ENCODE data around the gene CDH4.
"Not testable (repeated sequence)": the region's sequence is repeated elsewhere in the genome, so short reads cannot be mapped to it uniquely, and the experiment has no call there.

The CDH4 gene

DNA sequence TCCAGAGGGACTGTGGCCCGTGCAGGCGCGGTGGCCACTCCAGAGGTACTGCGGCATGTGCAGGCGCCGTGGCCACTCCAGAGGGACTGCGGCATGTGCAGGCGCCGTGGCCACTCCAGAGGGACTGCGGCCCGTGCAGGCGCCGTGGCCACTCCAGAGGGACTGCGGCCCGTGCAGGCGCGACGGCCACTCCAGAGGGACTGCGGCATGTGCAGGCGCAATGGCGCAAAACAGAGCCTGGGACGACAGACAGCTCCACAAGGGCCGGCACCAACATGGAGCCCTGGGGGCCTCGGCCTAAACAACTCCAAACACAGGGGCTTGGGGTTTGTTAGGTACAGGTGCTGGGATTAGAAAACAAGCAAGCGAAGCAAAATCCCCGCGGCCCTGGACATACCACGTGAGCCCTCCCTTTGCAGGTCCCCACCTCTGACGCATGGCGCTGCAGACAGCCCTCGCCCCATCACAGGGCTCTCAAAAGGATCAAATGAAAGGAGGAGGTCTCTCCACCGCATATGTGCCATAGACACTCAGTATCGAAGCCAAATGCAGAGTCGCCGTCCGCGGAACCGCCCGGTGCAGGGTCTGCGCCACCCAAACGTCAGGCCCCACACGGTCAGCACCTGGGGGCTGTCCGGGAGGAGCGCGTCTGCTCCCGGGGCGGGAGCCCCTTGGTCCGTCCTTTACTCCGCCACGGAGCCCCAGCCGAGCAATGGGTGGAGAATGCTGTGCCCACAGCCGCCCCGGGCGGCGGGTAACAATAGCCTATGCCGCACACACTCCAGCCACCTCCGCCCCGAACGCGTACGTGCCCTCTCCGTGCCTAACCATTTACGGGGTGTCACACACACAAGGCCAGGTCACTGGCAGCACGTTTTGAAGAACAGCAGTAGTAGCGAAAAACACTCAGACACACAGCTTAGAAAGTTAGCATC lies 727.9 kb downstream of the CDH4 start:
- no peak for DNase-seq (ENCODE audit: low spot score)

DNA sequence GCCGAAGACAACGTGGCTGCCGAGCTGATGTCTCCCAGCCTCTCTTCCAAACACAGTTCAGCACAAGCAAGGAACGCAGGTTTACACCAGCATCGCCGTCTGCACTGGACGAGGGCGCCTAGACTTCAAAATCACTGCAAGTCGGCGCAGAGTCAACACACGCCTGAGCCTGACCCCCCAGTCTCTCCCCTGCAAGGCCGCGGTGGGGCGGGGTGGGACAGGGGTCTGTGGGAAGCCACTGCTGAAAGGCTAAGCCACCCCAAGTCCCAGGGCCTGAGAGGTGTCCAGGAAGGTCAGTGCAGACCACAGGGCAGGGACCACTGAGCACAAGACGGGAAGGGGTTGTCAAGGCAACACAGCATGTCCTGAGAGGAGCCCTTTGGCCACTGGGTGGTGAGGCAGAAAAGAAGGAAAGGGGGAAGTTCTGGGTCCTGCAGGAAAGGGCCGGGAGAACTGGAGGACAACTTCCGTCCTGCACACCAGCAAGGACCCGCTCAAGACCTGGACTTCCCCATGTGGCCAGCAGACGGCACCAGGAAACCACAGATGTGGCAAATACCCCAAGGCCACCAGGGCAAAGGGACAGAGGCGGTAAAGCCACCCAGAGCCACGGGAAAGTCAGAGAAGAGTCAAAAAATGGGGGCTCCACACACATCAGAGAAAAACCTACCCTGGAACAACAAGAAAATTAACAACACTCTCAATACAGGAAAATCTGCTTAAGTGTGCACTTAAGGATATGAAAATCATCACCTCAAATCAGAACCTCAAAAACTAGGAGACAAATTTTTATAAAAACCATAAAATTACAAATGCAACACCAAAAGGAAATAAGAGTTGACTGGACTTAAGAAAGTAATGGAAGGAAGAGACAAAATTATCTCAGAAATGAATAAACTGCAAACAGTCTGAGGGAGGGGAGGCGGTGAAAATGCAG lies 728.9 kb downstream of the CDH4 start:
- DNase-seq (ENCODE audit: low spot score) = peak; percentile 28

DNA sequence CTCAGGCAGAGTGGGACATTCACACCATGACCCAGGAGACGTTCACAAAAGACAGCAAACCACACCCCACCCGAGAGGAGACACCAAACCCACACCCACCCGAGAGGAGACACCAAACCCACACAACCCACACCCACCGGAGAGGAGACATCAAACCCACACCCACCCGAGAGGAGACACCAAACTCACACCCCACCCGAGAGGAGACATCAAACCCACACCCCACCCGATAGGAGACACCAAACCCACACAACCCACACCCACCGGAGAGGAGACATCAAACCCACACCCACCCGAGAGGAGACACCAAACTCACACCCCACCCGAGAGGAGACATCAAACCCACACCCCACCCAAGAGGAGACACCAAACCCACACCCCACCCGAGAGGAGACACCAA lies 729.6 kb downstream of the CDH4 start:
- not testable (repeated sequence) for DNase-seq (ENCODE audit: low spot score)

DNA sequence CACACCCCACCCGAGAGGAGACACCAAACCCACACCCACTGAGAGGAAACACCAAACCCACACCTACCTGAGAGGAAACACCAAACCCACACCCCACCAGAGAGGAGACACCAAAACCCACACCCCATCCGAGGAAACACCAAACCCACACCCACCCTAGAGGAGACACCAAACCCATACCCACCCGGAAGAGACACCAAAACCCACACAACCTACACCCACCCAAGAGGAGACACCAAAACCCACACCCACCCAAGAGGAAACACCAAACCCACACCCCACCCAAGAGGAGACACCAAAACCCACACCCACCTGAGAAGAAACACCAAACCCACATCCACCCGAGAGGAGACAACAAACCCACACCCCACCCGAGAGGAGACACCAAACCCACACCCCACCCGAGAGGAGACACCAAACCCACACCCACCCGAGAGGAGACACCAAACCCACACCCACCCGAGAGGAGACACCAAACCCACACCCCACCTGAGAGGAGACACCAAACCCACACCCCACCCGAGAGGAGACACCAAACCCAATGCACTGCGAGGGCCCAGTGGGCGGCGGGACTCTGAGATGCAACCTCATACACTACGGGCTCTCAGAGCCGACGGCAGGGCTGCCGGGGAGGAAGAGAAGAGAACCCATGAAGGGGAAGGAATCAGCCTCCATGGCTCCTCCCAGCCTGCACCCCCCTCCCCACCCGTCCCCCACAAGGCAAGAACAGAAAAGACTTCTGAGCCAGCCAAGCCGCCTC lies 730.3 kb downstream of the CDH4 start:
- no peak for DNase-seq (ENCODE audit: low spot score)

DNA sequence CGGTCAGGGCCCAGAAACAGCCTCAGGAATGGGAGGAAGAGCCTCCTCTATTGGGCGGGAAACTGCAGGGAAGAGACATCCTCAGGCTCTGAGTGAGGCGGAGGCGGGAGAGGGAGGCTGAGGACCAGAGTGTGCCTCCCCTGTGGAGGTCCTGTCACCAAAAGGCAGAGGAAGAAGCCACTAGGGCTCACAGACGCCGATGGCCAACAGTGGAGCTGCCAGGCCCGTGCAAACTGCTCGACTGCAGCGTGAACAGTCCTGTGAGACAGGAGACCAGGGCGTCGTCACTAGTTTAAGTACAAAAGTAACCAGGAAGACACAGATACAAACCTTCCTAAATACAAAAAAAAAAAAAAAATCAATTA lies 730.9 kb downstream of the CDH4 start:
- DNase-seq (ENCODE audit: low spot score) = no peak

DNA sequence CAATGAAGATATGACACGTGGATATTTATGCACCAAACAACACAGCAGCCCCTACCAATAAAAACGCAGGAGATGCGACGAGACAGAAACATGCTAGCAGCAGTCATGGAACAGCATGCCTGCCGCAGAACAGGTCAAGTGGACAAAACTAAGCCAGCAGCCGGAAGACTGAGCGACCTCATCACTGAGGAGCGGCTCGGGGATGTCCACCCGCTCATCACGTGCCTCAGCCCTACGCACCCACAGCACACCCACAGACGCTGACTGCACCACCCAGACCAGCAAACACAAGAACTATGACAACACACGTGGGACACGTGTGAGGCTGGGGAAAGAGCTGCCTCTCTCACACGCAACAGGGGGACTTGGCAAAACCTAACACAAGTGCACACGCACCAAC lies 731.9 kb downstream of the CDH4 start:
- DNase-seq (ENCODE audit: low spot score) = no peak

DNA sequence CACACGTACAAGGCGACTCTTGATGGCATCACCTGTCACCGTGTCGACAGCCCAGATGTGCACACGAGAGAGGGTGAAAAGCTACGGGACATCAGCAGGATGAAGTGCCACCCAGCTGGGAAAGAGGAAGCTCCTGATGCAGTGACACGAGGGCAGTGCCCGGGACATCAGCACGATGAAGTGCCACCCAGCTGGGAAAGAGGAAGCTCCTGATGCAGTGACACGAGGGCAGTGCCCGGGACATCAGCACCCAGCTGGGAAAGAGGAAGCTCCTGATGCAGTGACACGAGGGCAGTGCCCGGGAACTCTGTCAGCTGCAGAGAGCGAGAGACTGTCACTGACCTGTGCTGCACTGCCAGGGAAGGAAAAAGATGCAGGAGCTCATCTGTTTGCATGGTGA lies 732.4 kb downstream of the CDH4 start:
- DNase-seq (ENCODE audit: low spot score) = not testable (repeated sequence)

DNA sequence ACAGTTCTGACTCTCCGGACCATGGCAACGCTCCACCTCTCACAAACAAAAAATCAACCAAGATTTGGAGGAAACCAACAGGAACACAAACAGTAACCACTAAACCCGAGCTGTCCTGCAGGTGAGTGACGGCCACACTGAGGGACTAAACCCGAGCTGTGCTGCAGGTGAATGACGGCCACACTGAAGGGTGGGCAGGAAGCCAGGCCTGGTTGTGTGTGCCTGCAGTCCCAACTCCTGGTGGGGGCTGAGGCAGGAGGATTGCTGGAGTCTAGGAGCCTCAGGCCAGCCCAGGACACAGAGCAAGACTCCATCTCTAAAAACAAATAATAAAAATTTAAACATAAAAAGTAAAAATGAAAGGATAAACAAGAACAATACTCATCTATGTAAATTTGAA lies 733.0 kb downstream of the CDH4 start:
- DNase-seq (ENCODE audit: low spot score) = no peak

DNA sequence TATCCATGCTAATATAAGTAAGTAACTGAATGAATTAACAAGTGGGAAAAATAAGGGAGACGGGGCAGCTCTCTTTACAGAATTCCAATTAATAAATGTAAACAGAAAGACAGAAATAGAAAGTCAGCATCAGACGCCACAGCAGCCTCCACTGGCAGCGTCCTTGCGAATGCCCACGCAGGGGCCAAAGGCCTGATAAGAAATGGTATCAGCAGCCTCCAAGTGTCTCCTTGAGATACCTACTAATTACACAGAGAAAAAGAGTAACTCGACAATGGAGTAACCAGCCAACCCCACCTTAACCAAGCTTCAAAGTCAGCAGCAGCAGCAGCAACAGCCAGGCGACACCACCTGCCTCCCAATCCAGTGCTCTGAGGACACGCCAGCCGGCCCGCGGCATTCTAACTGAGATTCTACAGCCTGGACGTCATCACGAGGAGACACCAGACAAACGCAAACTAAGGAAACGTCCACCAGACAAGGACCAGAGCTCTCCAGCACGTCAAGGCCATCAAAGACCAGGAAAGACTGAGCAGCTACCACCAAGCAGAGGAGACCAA lies 734.8 kb downstream of the CDH4 start:
- DNase-seq (ENCODE audit: low spot score) = no peak

DNA sequence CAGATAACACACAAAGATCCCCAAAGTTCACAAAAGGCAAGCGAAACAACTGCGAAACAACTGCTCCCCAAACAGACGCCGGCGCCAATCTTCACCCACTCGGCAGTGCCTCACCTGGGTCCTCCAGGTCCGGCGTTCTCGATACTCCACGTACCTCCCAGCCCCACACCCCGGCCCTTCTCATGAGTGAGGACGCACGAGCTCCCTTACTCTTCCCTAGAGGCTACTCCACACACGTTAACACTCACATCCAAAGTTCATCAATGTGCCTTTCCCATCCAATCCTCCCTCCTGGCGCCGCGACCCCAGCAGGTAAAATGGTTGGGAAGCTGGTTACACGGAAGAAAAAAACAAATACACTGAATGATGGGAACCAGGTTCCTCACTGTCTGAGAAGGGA lies 736.6 kb downstream of the CDH4 start:
- DNase-seq (ENCODE audit: low spot score) = no peak

DNA sequence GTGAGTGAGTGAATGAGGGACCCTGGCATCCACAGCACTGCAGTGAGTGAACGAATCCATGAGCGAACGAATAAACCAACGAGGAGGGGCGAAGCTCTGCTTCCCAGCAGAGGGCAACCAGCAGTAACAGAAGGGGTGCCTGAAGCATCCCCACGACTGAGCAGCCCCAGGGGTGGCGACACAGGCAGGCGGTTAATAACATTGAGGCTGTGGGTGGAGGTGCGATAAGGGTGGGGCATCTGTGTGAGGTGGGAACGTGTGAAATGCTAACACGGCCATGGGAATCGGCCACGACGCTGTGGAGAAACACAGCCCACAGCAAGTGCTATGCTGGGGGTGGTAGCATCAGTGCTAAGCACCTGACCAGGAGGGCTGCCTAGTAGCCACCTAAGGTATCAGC lies 737.7 kb downstream of the CDH4 start:
- DNase-seq (ENCODE audit: low spot score) = no peak
